Aorta (tissue), 5 donors: ENCODE data around the gene ANAPC2. TPM values are rescaled to one million over a fixed set of nuclear protein-coding genes. Genes with fewer than 3 reads are reported as not detected.

ENCODE experiments used
- ATAC-seq: fragments of 200-7000 bp; cut with Tn5 transposase; one replicate; pipeline ENCODE4 v1.9.1; 2022; ENCODE audit warnings: moderate library complexity; ENCODE audit not compliant: low FRiP score
- DNase-seq, 2 donors: peaks; one replicate each; pipeline ENCODE4 v3.0.0-alpha.2; 2020
- H3K27ac ChIP-seq, 2 donors: one replicate each; pipeline ENCODE4 v1.5.1; 2013; ENCODE audit warnings: low read length in 2 of 2, mild to moderate bottlenecking in 2 of 2, moderate library complexity in 2 of 2, control low read depth in 1 of 2, inconsistent platforms in 1 of 2, low read depth in 1 of 2
- H3K27me3 ChIP-seq, 2 donors: one replicate each; pipeline ENCODE4 v1.6.1; 2013; ENCODE audit warnings: control low read depth in 1 of 2, low read length in 1 of 2, mild to moderate bottlenecking in 1 of 2, moderate library complexity in 1 of 2; ENCODE audit not compliant: insufficient read depth in 2 of 2, control insufficient read depth in 1 of 2
- H3K36me3 ChIP-seq, 2 donors: one replicate each; pipeline ENCODE4 v1.6.1; 2013; ENCODE audit warnings: control low read depth in 1 of 2, low read length in 1 of 2, mild to moderate bottlenecking in 1 of 2; ENCODE audit not compliant: insufficient read depth in 2 of 2, control insufficient read depth in 1 of 2
- H3K4me1 ChIP-seq, 2 donors: one replicate each; pipeline ENCODE4 v1.6.1; 2013; ENCODE audit warnings: low read length in 2 of 2, control low read depth in 1 of 2, mild to moderate bottlenecking in 1 of 2, moderate library complexity in 1 of 2; ENCODE audit not compliant: insufficient read depth in 2 of 2, control insufficient read depth in 1 of 2
- H3K4me3 ChIP-seq, 2 donors: one replicate each; pipeline ENCODE4 v1.5.1; 2013; ENCODE audit warnings: low read length in 2 of 2, control low read depth in 1 of 2, mild to moderate bottlenecking in 1 of 2
- H3K9me3 ChIP-seq: one replicate; pipeline ENCODE4 v1.6.1; 2013; ENCODE audit warnings: mild to moderate bottlenecking, low read length; ENCODE audit not compliant: control insufficient read depth
- WGBS, 2 donors: extraction: QIAGEN DNeasy Blood & Tissue Kit; methylation state at CpG; one replicate each; pipeline ENCODE4 v1.1.7; 2013; 5-methylcytosine and 5-hydroxymethylcytosine counted together
- intact Hi-C, 2 donors: fragments of 100-400 bp; cut with DNase I; formaldehyde crosslinking; loops; one replicate each; pipeline versions ENCODE4 v1.14.2 to v1.15.0; 2022
- polyA plus RNA-seq, 2 donors: library from polyadenylated mRNA; stranded (reverse); fragments of 200-250 nt; gene quantifications; one replicate each; pipeline ENCODE4 v1.2.3, GENCODE V29; 2013
- total RNA-seq, 2 donors: library from RNA; stranded (reverse); fragmentation: NEBNext Ultra II Directional; extraction: Animal tissue kit (Norgen Biotek cat#: 25700); gene quantifications; one replicate each; pipeline ENCODE4 v1.2.1, GENCODE V29; 2021
- donor health status: healthy with polysubstance abuse.
- donor health status: Bipolar disorder and iron deficiency.
- donor health status: DM: no; HTN: no; CAD: no.
- donor health status: DM: no; HTN: no; CAD: no.
- donor health status: DM: yes; HTN: yes; CAD: no.

The ANAPC2 gene
- total and polyA plus RNA-seq, 4 donors = 13.3 to 84.5 (median 46.4) TPM

- Histone ChIP-seq H3K9me3 (no peaks in the 10 kb centered on the region), H3K27ac (peak within 1 kb of the TSS in 1 of 2 donors; percentile 8), H3K36me3 (no peaks in the 10 kb centered on the region), H3K4me3 (peak within 1 kb of the TSS; percentile 3 to 40), H3K4me1 (no peaks in the 10 kb centered on the region), H3K27me3 (no peaks in the 10 kb centered on the region)
- 4 to 6% methylated on average over 46 to 88 of the region's 88 CpGs for WGBS, 2 donors
- ATAC-seq (peak; percentile 0), DNase-seq (no peak)
- intact Hi-C loops = no loop called here
Measured at GRCh38 chr9:137222190-137223077, 34.1 kb upstream of the ANAPC2 start, which contains the start of gene RNF208. RNF208 (minus strand) TSS chr9:137222240; CDS start chr9:137221212, 1,028 bp downstream.

- Histone ChIP-seq H3K36me3 (no peaks in the 10 kb centered on the region), H3K4me3 (peak overlapping the region; percentile 3 to 40), H3K27me3 (no peaks in the 10 kb centered on the region), H3K9me3 (no peaks in the 10 kb centered on the region), H3K27ac (no peak overlapping the region), H3K4me1 (no peaks in the 10 kb centered on the region)
- WGBS, 2 donors = 8 to 9% methylated on average over 39 to 61 of the region's 61 CpGs
- no peak for ATAC-seq
- intact Hi-C loops = no loop called here
- no peak for DNase-seq
Measured at GRCh38 chr9:137221506-137222111, 33.2 kb upstream of the ANAPC2 start.

- intact Hi-C loops = no loop called here
- no peak for DNase-seq
- Histone ChIP-seq H3K4me3 (no peak overlapping the region), H3K27me3 (no peaks in the 10 kb centered on the region), H3K27ac (no peak overlapping the region), H3K9me3 (no peaks in the 10 kb centered on the region), H3K36me3 (no peaks in the 10 kb centered on the region), H3K4me1 (no peaks in the 10 kb centered on the region)
- ATAC-seq = no peak
- whole genome bisulfite sequencing, 2 donors = 90% methylated on average over 9 to 14 of the region's 14 CpGs
Measured at GRCh38 chr9:137221095-137221505, 32.7 kb upstream of the ANAPC2 start.

GRCh38 chr9:137220317-137221094 lies 32.1 kb upstream of the ANAPC2 start:
- Histone ChIP-seq H3K27me3 (no peaks in the 10 kb centered on the region), H3K27ac (no peak overlapping the region), H3K4me1 (no peaks in the 10 kb centered on the region), H3K36me3 (no peaks in the 10 kb centered on the region), H3K9me3 (no peaks in the 10 kb centered on the region), H3K4me3 (no peak overlapping the region)
- intact Hi-C loops = no loop called here
- ATAC-seq (no peak), DNase-seq (no peak)
- WGBS, 2 donors = 93 to 94% methylated on average over 51 to 52 of the region's 52 CpGs

GRCh38 chr9:137219757-137220316 lies 31.5 kb upstream of the ANAPC2 start:
- intact Hi-C loops = no loop called here
- Histone ChIP-seq H3K4me3 (no peak overlapping the region), H3K27ac (no peak overlapping the region), H3K36me3 (no peaks in the 10 kb centered on the region), H3K9me3 (no peaks in the 10 kb centered on the region), H3K4me1 (no peaks in the 10 kb centered on the region), H3K27me3 (no peaks in the 10 kb centered on the region)
- no peak for DNase-seq
- ATAC-seq = no peak
- WGBS, 2 donors = 92% methylated on average over 10 of the region's 10 CpGs

GRCh38 chr9:137218754-137219271 lies 30.5 kb upstream of the ANAPC2 start:
- no peak for ATAC-seq
- WGBS, 2 donors = 59 to 73% methylated on average over 12 of the region's 12 CpGs

GRCh38 chr9:137218212-137218753 lies 29.9 kb upstream of the ANAPC2 start:
- no peaks in the 10 kb centered on the region for H3K36me3 ChIP-seq
- WGBS, 2 donors = 93% methylated on average over 28 to 30 of the region's 30 CpGs
- no peaks in the 10 kb centered on the region for H3K27me3 ChIP-seq
- H3K4me3 ChIP-seq = no peak overlapping the region
- H3K4me1 ChIP-seq = no peaks in the 10 kb centered on the region
- intact Hi-C loops = no loop called here
- DNase-seq = no peak
- no peak for ATAC-seq
- H3K9me3 ChIP-seq = no peaks in the 10 kb centered on the region
- no peak overlapping the region for H3K27ac ChIP-seq

More at GRCh38 chr9:137218754-137219271, 30.5 kb upstream of the ANAPC2 start:
- Histone ChIP-seq H3K4me3 (no peak overlapping the region), H3K27me3 (no peaks in the 10 kb centered on the region), H3K27ac (no peak overlapping the region), H3K36me3 (no peaks in the 10 kb centered on the region), H3K9me3 (no peaks in the 10 kb centered on the region), H3K4me1 (no peaks in the 10 kb centered on the region)
- DNase-seq = no peak
- intact Hi-C loops = no loop called here
